ENCODE results near the gene TACC2.
"Not testable (repeated sequence)": the region's sequence is repeated elsewhere in the genome, so short reads cannot be mapped to it uniquely, and the experiment has no call there.

TACC2 gene

GRCh38 chr10:122062831-122063674, 74.1 kb downstream of the TACC2 start:
- peak; percentile 85 for DNase-seq

GRCh38 chr10:122066337-122066939, 77.5 kb downstream of the TACC2 start:
- DNase-seq, result not testable (repeated sequence)

GRCh38 chr10:122068844-122069243, 79.9 kb downstream of the TACC2 start:
- DNase-seq, result no peak

GRCh38 chr10:122072491-122072890, 83.5 kb downstream of the TACC2 start:
- no peak for DNase-seq

- DNase-seq, result no peak
Observed at GRCh38 chr10:122073508-122073907, 84.5 kb downstream of the TACC2 start.

GRCh38 chr10:122075171-122075570, 86.2 kb downstream of the TACC2 start:
- DNase-seq, result no peak

- DNase-seq, result not testable (repeated sequence)
Observed at GRCh38 chr10:122075876-122076275, 86.9 kb downstream of the TACC2 start.

GRCh38 chr10:122077311-122077875, 88.4 kb downstream of the TACC2 start:
- no peak for DNase-seq

- DNase-seq, result no peak
Observed at GRCh38 chr10:122078326-122078725, 89.4 kb downstream of the TACC2 start.

- DNase-seq, result no peak
Observed at GRCh38 chr10:122078965-122079795, 90.2 kb downstream of the TACC2 start.

GRCh38 chr10:122082616-122083477, 93.9 kb downstream of the TACC2 start:
- DNase-seq, result no peak

GRCh38 chr10:122083478-122084025, 94.6 kb downstream of the TACC2 start:
- DNase-seq, result no peak

GRCh38 chr10:122084286-122085041, 95.5 kb downstream of the TACC2 start:
- no peak for DNase-seq

GRCh38 chr10:122085423-122085911, 96.5 kb downstream of the TACC2 start:
- no peak for DNase-seq

- no peak for DNase-seq
Observed at GRCh38 chr10:122086416-122087240, 97.7 kb downstream of the TACC2 start.

GRCh38 chr10:122087436-122087835, 98.5 kb downstream of the TACC2 start:
- no peak for DNase-seq

- DNase-seq, result no peak
Observed at GRCh38 chr10:122089311-122090017, 100.5 kb downstream of the TACC2 start.

GRCh38 chr10:122091722-122092121, 102.8 kb downstream of the TACC2 start:
- no peak for DNase-seq

- DNase-seq, result no peak
Observed at GRCh38 chr10:122093076-122093475, 104.1 kb downstream of the TACC2 start.
